NCI-H128 (cell line): Measurements from ENCODE around the gene SEMA4D.

Source experiments
- DNase-seq: peaks from one replicate; lab custom pipeline; 2025; ENCODE audit not compliant: unreplicated experiment; lab: John Stamatoyannopoulos, UW

SEMA4D gene

GRCh38 chr9:89529243-89530035, 31.5 kb upstream of the SEMA4D start:
- DNase-seq, result no peak

GRCh38 chr9:89528540-89528939, 30.6 kb upstream of the SEMA4D start:
- no peak for DNase-seq

GRCh38 chr9:89528131-89528530, 30.2 kb upstream of the SEMA4D start:
- no peak for DNase-seq

GRCh38 chr9:89527084-89527483, 29.2 kb upstream of the SEMA4D start:
- DNase-seq, result no peak

GRCh38 chr9:89526667-89527066, 28.8 kb upstream of the SEMA4D start:
- DNase-seq, result no peak

GRCh38 chr9:89525446-89526374, 27.8 kb upstream of the SEMA4D start:
- no peak for DNase-seq

GRCh38 chr9:89524963-89525362, 27.1 kb upstream of the SEMA4D start:
- no peak for DNase-seq

GRCh38 chr9:89523948-89524347, 26.0 kb upstream of the SEMA4D start:
- no peak for DNase-seq

GRCh38 chr9:89522959-89523285, 25.0 kb upstream of the SEMA4D start:
- no peak for DNase-seq

- no peak for DNase-seq
These were observed 24.5 kb upstream of the SEMA4D start for GRCh38 chr9:89522261-89522958.

- no peak for DNase-seq
These were observed 21.5 kb upstream of the SEMA4D start for GRCh38 chr9:89519366-89519805.

- no peak for DNase-seq
These were observed 20.8 kb upstream of the SEMA4D start for GRCh38 chr9:89518466-89519365.

GRCh38 chr9:89515416-89515815, 17.5 kb upstream of the SEMA4D start:
- no peak for DNase-seq

- DNase-seq, result no peak
These were observed 17.0 kb upstream of the SEMA4D start for GRCh38 chr9:89514956-89515355.

GRCh38 chr9:89514337-89514736, 16.4 kb upstream of the SEMA4D start:
- DNase-seq, result no peak

GRCh38 chr9:89513837-89514236, 15.9 kb upstream of the SEMA4D start:
- DNase-seq, result no peak

- no peak for DNase-seq
These were observed 14.5 kb upstream of the SEMA4D start for GRCh38 chr9:89512382-89512781.

GRCh38 chr9:89508951-89509615, 11.2 kb upstream of the SEMA4D start:
- no peak for DNase-seq

- DNase-seq, result no peak
These were observed 8.0 kb upstream of the SEMA4D start for GRCh38 chr9:89505911-89506310.

- DNase-seq, result no peak
These were observed 7.1 kb upstream of the SEMA4D start for GRCh38 chr9:89505048-89505447.
